T-helper 1 cell treated with Interleukin-12 subunit alpha and Interleukin-12 subunit beta and Interleukin-4 antibody, amounts not matched to agents 30 ng/mL and 1 ng/mL, for 36 hours (primary cell): ENCODE data around the gene TMED6. TPM values are rescaled to one million over a fixed set of nuclear protein-coding genes. Genes with fewer than 3 reads are reported as not detected.

ENCODE experiments used
- intact Hi-C: fragments of 100-400 bp; cut with micrococcal nuclease; formaldehyde crosslinking; loops from one replicate; pipeline ENCODE4 v1.15.1; 2024
- total RNA-seq: library from RNA; stranded (reverse); gene quantifications from 2 replicates; pipeline ENCODE4 v1.2.3, GENCODE V29; 2022

Gene TMED6
- 2.4 and 3.3 TPM in 2 replicates for total RNA-seq

- intact Hi-C loops: no loop called here
These were observed at the start of gene TMED6 for GRCh38 chr16:69351309-69352027. TMED6 (minus strand) TSS chr16:69351786; CDS start chr16:69351753, 33 bp downstream.

GRCh38 chr16:69399361-69399760 lies 47.8 kb upstream of the TMED6 start:
- intact Hi-C loops: no loop called here

- intact Hi-C loops: loop anchor here (2.0 kb wide), 1 partner anchor 311 kb away; no protein-coding TSS in a partner anchor
These were observed 46.4 kb upstream of the TMED6 start for GRCh38 chr16:69397821-69398521.

GRCh38 chr16:69396187-69397061 lies 44.8 kb upstream of the TMED6 start:
- intact Hi-C loops: loop anchor here (1.0 to 2.0 kb wide), 8 partner anchors 10 to 534 kb away; partner anchors contain the start of genes CYB5B, NOB1 and TERF2

GRCh38 chr16:69395859-69396186 lies 44.2 kb upstream of the TMED6 start:
- intact Hi-C loops: loop anchor here (1.0 to 2.0 kb wide), 8 partner anchors 10 to 534 kb away; partner anchors contain the start of genes CYB5B, NOB1 and TERF2

GRCh38 chr16:69393898-69394849 lies 42.6 kb upstream of the TMED6 start:
- intact Hi-C loops: no loop called here

GRCh38 chr16:69386596-69386995 lies 35.0 kb upstream of the TMED6 start:
- intact Hi-C loops: loop anchor here (1.0 to 5.0 kb wide), 6 partner anchors 10 to 340 kb away; partner anchors contain the start of genes CHTF8, CYB5B, NFAT5 and NQO1

- intact Hi-C loops: loop anchor here (1.0 to 5.0 kb wide), 5 partner anchors 46 to 369 kb away; partner anchors contain the start of genes COG8, NIP7, NOB1 and PDF
These were observed 33.4 kb upstream of the TMED6 start for GRCh38 chr16:69384974-69385373.

- intact Hi-C loops: no loop called here
These were observed 30.8 kb upstream of the TMED6 start for GRCh38 chr16:69382421-69382820.

- intact Hi-C loops: no loop called here
These were observed 29.6 kb upstream of the TMED6 start for GRCh38 chr16:69381231-69381630.

GRCh38 chr16:69378760-69379159 lies 27.2 kb upstream of the TMED6 start:
- intact Hi-C loops: no loop called here

GRCh38 chr16:69378036-69378435 lies 26.4 kb upstream of the TMED6 start:
- intact Hi-C loops: no loop called here

- intact Hi-C loops: no loop called here
These were observed 24.9 kb upstream of the TMED6 start for GRCh38 chr16:69376393-69377059.

GRCh38 chr16:69373019-69373418 lies 21.4 kb upstream of the TMED6 start:
- intact Hi-C loops: no loop called here

- intact Hi-C loops: no loop called here
These were observed 20.0 kb upstream of the TMED6 start for GRCh38 chr16:69371564-69371963.

- intact Hi-C loops: no loop called here
These were observed 17.3 kb upstream of the TMED6 start for GRCh38 chr16:69368866-69369265.

- intact Hi-C loops: no loop called here
These were observed 16.4 kb upstream of the TMED6 start for GRCh38 chr16:69367980-69368379.

GRCh38 chr16:69366431-69366830 lies 14.8 kb upstream of the TMED6 start:
- intact Hi-C loops: no loop called here

- intact Hi-C loops: no loop called here
These were observed 14.3 kb upstream of the TMED6 start for GRCh38 chr16:69365901-69366300.

GRCh38 chr16:69364088-69364487 lies 12.5 kb upstream of the TMED6 start:
- intact Hi-C loops: no loop called here
